22Rv1 (cell line): ENCODE data around the gene TGFB2.

Source experiments
- CTCF ChIP-seq: fragments of 450-650 bp; IDR thresholded peaks from 2 replicates; pipeline ENCODE4 v1.5.1; 2017; ENCODE audit warnings: mild to moderate bottlenecking
- ZFX ChIP-seq: fragments of 450-650 bp; IDR thresholded peaks from 2 replicates; pipeline ENCODE4 v1.6.1; 2017; ENCODE audit warnings: antibody characterized with exemption, borderline replicate concordance

GRCh38 chr1:218485241-218485928 lies 140.2 kb downstream of the TGFB2 start:
- TF ChIP-seq CTCF (no peak), ZFX (no peak)
